Measurements from ENCODE around the gene ROGDI.

ROGDI gene

GRCh38 chr16:4830408-4830807 is 28.0 kb upstream of the ROGDI start:
- Mint-ChIP-seq H3K36me3 (ENCODE audit: low read depth) (peaks cover 99% of the 10 kb centered on the region), H3K4me3 (no peak overlapping the region)
- intact Hi-C loops (cut with micrococcal nuclease), result no loop called here

GRCh38 chr16:4828567-4829321 is 26.3 kb upstream of the ROGDI start:
- peaks cover 100% of the 10 kb centered on the region for H3K36me3 Mint-ChIP-seq (ENCODE audit: low read depth)
- no peak overlapping the region for H3K27ac Mint-ChIP-seq
- H3K9me3 Mint-ChIP-seq, result no peaks in the 10 kb centered on the region
- H3K4me1 Mint-ChIP-seq (ENCODE audit: low read depth), result no peaks in the 10 kb centered on the region
- intact Hi-C loops (cut with micrococcal nuclease), result no loop called here
- H3K27me3 Mint-ChIP-seq, result no peaks in the 10 kb centered on the region
- H3K4me3 Mint-ChIP-seq, result no peak overlapping the region

More at GRCh38 chr16:4830408-4830807, 28.0 kb upstream of the ROGDI start:
- Mint-ChIP-seq H3K27me3 (no peaks in the 10 kb centered on the region), H3K9me3 (no peaks in the 10 kb centered on the region), H3K4me1 (ENCODE audit: low read depth) (no peaks in the 10 kb centered on the region), H3K27ac (no peak overlapping the region)

GRCh38 chr16:4826980-4827379 is 24.5 kb upstream of the ROGDI start:
- no peak overlapping the region for H3K27ac Mint-ChIP-seq
- H3K4me3 Mint-ChIP-seq, result no peak overlapping the region
- no peaks in the 10 kb centered on the region for H3K27me3 Mint-ChIP-seq
- no peaks in the 10 kb centered on the region for H3K9me3 Mint-ChIP-seq
- H3K4me1 Mint-ChIP-seq (ENCODE audit: low read depth), result no peaks in the 10 kb centered on the region
- H3K36me3 Mint-ChIP-seq (ENCODE audit: low read depth), result peaks cover 100% of the 10 kb centered on the region
- intact Hi-C loops (cut with micrococcal nuclease), result no loop called here

- Mint-ChIP-seq H3K4me1 (ENCODE audit: low read depth) (no peaks in the 10 kb centered on the region), H3K27ac (no peak overlapping the region), H3K4me3 (no peak overlapping the region), H3K9me3 (no peaks in the 10 kb centered on the region), H3K36me3 (ENCODE audit: low read depth) (peaks cover 100% of the 10 kb centered on the region), H3K27me3 (no peaks in the 10 kb centered on the region)
- intact Hi-C loops (cut with micrococcal nuclease), result no loop called here
These were observed 24.1 kb upstream of the ROGDI start for GRCh38 chr16:4826526-4826925.

GRCh38 chr16:4825196-4825595 is 22.8 kb upstream of the ROGDI start:
- Mint-ChIP-seq H3K4me3 (no peak overlapping the region), H3K27ac (no peak overlapping the region), H3K27me3 (no peaks in the 10 kb centered on the region), H3K4me1 (ENCODE audit: low read depth) (no peaks in the 10 kb centered on the region), H3K36me3 (ENCODE audit: low read depth) (peaks cover 100% of the 10 kb centered on the region), H3K9me3 (no peaks in the 10 kb centered on the region)
- intact Hi-C loops (cut with micrococcal nuclease), result no loop called here

- H3K9me3 Mint-ChIP-seq, result no peaks in the 10 kb centered on the region
- peaks cover 100% of the 10 kb centered on the region for H3K36me3 Mint-ChIP-seq (ENCODE audit: low read depth)
- intact Hi-C loops (cut with micrococcal nuclease), result no loop called here
- no peaks in the 10 kb centered on the region for H3K27me3 Mint-ChIP-seq
- H3K27ac Mint-ChIP-seq, result no peak overlapping the region
- H3K4me3 Mint-ChIP-seq, result no peak overlapping the region
- H3K4me1 Mint-ChIP-seq (ENCODE audit: low read depth), result no peaks in the 10 kb centered on the region
These were observed 18.2 kb upstream of the ROGDI start for GRCh38 chr16:4820652-4821051.

GRCh38 chr16:4814542-4815173 is 12.2 kb upstream of the ROGDI start:
- Mint-ChIP-seq H3K4me3 (no peak overlapping the region), H3K4me1 (ENCODE audit: low read depth) (no peaks in the 10 kb centered on the region), H3K27ac (no peak overlapping the region), H3K27me3 (no peaks in the 10 kb centered on the region), H3K36me3 (ENCODE audit: low read depth) (peaks cover 100% of the 10 kb centered on the region), H3K9me3 (no peaks in the 10 kb centered on the region)
- intact Hi-C loops (cut with micrococcal nuclease), result no loop called here

- intact Hi-C loops (cut with micrococcal nuclease), result no loop called here
- peaks cover 100% of the 10 kb centered on the region for H3K36me3 Mint-ChIP-seq (ENCODE audit: low read depth)
- H3K9me3 Mint-ChIP-seq, result no peaks in the 10 kb centered on the region
- H3K27me3 Mint-ChIP-seq, result no peaks in the 10 kb centered on the region
- no peak overlapping the region for H3K4me3 Mint-ChIP-seq
- H3K27ac Mint-ChIP-seq, result no peak overlapping the region
- H3K4me1 Mint-ChIP-seq (ENCODE audit: low read depth), result no peaks in the 10 kb centered on the region
These were observed 11.6 kb upstream of the ROGDI start for GRCh38 chr16:4814046-4814445.

- Mint-ChIP-seq H3K36me3 (ENCODE audit: low read depth) (peaks cover 100% of the 10 kb centered on the region), H3K27ac (peak overlapping the region; percentile 21), H3K4me3 (no peak overlapping the region), H3K27me3 (no peaks in the 10 kb centered on the region), H3K4me1 (ENCODE audit: low read depth) (no peaks in the 10 kb centered on the region), H3K9me3 (no peaks in the 10 kb centered on the region)
- intact Hi-C loops (cut with micrococcal nuclease), result no loop called here
These were observed 11.0 kb upstream of the ROGDI start for GRCh38 chr16:4813251-4814003.

GRCh38 chr16:4811773-4812172 is 9.3 kb upstream of the ROGDI start:
- Mint-ChIP-seq H3K4me3 (no peak overlapping the region), H3K27ac (no peak overlapping the region), H3K9me3 (no peaks in the 10 kb centered on the region), H3K36me3 (ENCODE audit: low read depth) (peaks cover 100% of the 10 kb centered on the region), H3K27me3 (no peaks in the 10 kb centered on the region), H3K4me1 (ENCODE audit: low read depth) (no peaks in the 10 kb centered on the region)
- intact Hi-C loops (cut with micrococcal nuclease), result no loop called here

GRCh38 chr16:4811242-4811641 is 8.8 kb upstream of the ROGDI start:
- no peak overlapping the region for H3K27ac Mint-ChIP-seq
- H3K9me3 Mint-ChIP-seq, result no peaks in the 10 kb centered on the region
- intact Hi-C loops (cut with micrococcal nuclease), result no loop called here
- peaks cover 1% of the 10 kb centered on the region for H3K4me1 Mint-ChIP-seq (ENCODE audit: low read depth)
- peaks cover 100% of the 10 kb centered on the region for H3K36me3 Mint-ChIP-seq (ENCODE audit: low read depth)
- no peaks in the 10 kb centered on the region for H3K27me3 Mint-ChIP-seq
- H3K4me3 Mint-ChIP-seq, result no peak overlapping the region

- Mint-ChIP-seq H3K27ac (peak overlapping the region; percentile 97), H3K27me3 (no peaks in the 10 kb centered on the region), H3K9me3 (no peaks in the 10 kb centered on the region), H3K36me3 (ENCODE audit: low read depth) (peaks cover 86% of the 10 kb centered on the region), H3K4me1 (ENCODE audit: low read depth) (peaks cover 36% of the 10 kb centered on the region), H3K4me3 (no peak overlapping the region)
- intact Hi-C loops (cut with micrococcal nuclease), result no loop called here
These were observed 3.8 kb upstream of the ROGDI start for GRCh38 chr16:4806280-4806679.

- Mint-ChIP-seq H3K27ac (peak overlapping the region; percentile 97), H3K9me3 (no peaks in the 10 kb centered on the region), H3K27me3 (no peaks in the 10 kb centered on the region), H3K36me3 (ENCODE audit: low read depth) (peaks cover 86% of the 10 kb centered on the region), H3K4me3 (no peak overlapping the region), H3K4me1 (ENCODE audit: low read depth) (peaks cover 46% of the 10 kb centered on the region)
- intact Hi-C loops (cut with micrococcal nuclease), result no loop called here
These were observed 2.8 kb upstream of the ROGDI start for GRCh38 chr16:4805231-4805630.

All from dendritic cell treated with granulocyte-macrophage colony-stimulating factor and Interleukin-4, amounts not matched to agents 40 ng/mL and 50 ng/mL, for 4 days (primary cell).